HL-60 (cell line): ENCODE measurements around the gene CLDN9.

Experiments used
- DNase-seq, 2 experiments: peaks; one replicate each; pipeline ENCODE4 v3.0.0-alpha.2; 2010 to 2020; ENCODE audit warnings: low read depth in 1 of 2, low spot score in 1 of 2
- H3K27ac ChIP-seq: fragments of 250-450 bp; sonication (Bioruptor Pico); replicated peaks from 2 replicates; pipeline ENCODE4 v1.5.1; 2020; ENCODE audit warnings: mild to moderate bottlenecking, moderate library complexity
- H3K27me3 ChIP-seq: fragments of 250-450 bp; sonication (Bioruptor Pico); 2 replicates; pipeline ENCODE4 v1.5.1; 2021; ENCODE audit warnings: mild to moderate bottlenecking, moderate library complexity; ENCODE audit not compliant: insufficient read depth, poor library complexity, severe bottlenecking
- H3K4me3 ChIP-seq: replicated peaks from 2 replicates; pipeline ENCODE4 v1.5.1; 2011; ENCODE audit warnings: mild to moderate bottlenecking, control low read depth, low read length; ENCODE audit not compliant: insufficient read depth
- GABPA ChIP-seq: IDR thresholded peaks from 2 replicates; pipeline ENCODE4 v1.6.1; 2012; ENCODE audit warnings: low read depth
- POLR2AphosphoS5 ChIP-seq: IDR thresholded peaks from 2 replicates; pipeline ENCODE4 v1.6.1; 2012; ENCODE audit warnings: low read depth
- SPI1 ChIP-seq: IDR thresholded peaks from 2 replicates; pipeline ENCODE4 v1.6.1; 2012; ENCODE audit warnings: low read depth, mild to moderate bottlenecking, borderline replicate concordance
- TF ChIP-seq, protein P1 (sequence below): IDR thresholded peaks from one replicate; pipeline ENCODE4 v1.5.1; 2011; ENCODE audit warnings: low read length, control low read depth, inconsistent platforms; ENCODE audit not compliant: insufficient read depth
- TF ChIP-seq, protein P2 (sequence below): IDR thresholded peaks from 2 replicates; pipeline ENCODE4 v1.6.1; 2012; ENCODE audit warnings: low read depth; ENCODE audit not compliant: insufficient replicate concordance

The CLDN9 gene

DNA sequence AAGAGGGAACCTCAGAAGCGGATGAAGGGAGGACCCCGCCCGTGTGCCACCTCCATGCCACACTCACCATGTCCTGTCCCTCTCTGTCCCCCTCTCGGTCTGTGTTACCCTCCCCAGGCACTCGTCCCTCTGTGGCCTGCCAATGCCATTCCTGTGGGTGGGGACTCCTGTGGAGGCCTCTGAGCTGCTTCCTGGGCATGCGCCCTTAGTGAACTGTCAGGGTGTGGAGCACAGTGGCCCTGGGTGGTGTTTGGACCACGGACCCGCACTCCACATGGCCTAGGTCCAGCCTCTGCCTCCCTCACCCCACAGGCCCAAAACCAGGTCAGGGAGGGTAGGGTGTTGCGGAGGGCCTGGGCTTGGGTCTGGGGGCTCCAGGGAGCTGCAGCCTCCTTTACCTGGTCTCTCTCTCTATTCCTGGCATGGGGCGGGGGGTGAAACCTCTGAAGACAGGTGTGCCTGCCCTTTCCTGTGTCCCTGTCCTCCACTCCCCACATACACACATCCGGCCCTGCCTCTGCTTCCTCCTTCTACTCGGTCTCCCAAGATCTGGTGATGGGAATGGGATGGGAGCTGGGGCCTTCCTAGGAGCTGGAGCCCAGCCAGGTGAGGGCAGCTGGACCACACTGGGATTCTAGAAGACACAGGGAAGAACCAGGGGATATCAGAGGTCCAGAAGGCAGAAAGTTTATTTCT lies 21.0 kb upstream of the CLDN9 start:
- TF ChIP-seq SPI1: no peak
- TF ChIP-seq GABPA: no peak
- no peak overlapping the region for H3K27ac ChIP-seq
- DNase-seq: no peak
- H3K27me3 ChIP-seq: peaks cover 2% of the 10 kb centered on the region
- H3K4me3 ChIP-seq: no peak overlapping the region

DNA sequence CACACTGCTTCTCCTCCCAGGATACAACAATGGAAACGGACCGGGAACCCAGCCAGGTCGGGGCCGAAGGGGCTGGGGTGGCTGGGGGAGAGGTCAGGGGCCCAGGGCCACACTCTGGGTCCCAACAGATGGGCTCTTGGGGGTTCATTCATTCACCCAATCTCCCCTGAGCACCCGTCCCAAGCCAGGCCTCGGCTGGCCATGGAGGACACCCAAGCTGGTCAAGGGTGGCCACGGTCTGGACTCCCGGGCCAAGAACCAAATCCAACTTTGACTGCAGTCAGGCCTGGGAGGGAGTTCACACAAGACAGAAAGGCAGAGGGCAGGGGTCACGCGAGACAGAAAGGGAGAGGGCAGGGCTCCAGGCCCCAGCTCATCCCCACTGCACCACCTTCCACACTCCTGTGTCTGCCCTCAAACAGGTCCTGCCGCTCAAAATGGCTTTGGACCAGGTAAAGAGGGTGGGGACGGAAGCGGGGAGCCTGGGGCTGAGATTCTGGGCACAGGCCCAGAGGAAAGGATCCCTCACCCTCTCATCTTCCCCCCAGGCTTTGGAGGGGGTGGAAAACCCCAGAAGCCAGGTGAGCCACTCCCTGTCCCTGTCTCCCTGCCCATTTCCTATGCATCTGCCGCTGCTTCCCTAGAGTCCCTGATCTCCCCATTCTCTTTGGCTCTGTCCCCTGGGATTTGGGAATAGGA lies 20.2 kb upstream of the CLDN9 start:
- no peak for DNase-seq
- TF ChIP-seq GABPA: no peak
- TF ChIP-seq, protein P1, sequence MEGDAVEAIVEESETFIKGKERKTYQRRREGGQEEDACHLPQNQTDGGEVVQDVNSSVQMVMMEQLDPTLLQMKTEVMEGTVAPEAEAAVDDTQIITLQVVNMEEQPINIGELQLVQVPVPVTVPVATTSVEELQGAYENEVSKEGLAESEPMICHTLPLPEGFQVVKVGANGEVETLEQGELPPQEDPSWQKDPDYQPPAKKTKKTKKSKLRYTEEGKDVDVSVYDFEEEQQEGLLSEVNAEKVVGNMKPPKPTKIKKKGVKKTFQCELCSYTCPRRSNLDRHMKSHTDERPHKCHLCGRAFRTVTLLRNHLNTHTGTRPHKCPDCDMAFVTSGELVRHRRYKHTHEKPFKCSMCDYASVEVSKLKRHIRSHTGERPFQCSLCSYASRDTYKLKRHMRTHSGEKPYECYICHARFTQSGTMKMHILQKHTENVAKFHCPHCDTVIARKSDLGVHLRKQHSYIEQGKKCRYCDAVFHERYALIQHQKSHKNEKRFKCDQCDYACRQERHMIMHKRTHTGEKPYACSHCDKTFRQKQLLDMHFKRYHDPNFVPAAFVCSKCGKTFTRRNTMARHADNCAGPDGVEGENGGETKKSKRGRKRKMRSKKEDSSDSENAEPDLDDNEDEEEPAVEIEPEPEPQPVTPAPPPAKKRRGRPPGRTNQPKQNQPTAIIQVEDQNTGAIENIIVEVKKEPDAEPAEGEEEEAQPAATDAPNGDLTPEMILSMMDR: no peak
- TF ChIP-seq SPI1: no peak
- TF ChIP-seq, protein P2, sequence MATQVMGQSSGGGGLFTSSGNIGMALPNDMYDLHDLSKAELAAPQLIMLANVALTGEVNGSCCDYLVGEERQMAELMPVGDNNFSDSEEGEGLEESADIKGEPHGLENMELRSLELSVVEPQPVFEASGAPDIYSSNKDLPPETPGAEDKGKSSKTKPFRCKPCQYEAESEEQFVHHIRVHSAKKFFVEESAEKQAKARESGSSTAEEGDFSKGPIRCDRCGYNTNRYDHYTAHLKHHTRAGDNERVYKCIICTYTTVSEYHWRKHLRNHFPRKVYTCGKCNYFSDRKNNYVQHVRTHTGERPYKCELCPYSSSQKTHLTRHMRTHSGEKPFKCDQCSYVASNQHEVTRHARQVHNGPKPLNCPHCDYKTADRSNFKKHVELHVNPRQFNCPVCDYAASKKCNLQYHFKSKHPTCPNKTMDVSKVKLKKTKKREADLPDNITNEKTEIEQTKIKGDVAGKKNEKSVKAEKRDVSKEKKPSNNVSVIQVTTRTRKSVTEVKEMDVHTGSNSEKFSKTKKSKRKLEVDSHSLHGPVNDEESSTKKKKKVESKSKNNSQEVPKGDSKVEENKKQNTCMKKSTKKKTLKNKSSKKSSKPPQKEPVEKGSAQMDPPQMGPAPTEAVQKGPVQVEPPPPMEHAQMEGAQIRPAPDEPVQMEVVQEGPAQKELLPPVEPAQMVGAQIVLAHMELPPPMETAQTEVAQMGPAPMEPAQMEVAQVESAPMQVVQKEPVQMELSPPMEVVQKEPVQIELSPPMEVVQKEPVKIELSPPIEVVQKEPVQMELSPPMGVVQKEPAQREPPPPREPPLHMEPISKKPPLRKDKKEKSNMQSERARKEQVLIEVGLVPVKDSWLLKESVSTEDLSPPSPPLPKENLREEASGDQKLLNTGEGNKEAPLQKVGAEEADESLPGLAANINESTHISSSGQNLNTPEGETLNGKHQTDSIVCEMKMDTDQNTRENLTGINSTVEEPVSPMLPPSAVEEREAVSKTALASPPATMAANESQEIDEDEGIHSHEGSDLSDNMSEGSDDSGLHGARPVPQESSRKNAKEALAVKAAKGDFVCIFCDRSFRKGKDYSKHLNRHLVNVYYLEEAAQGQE: no peak
- TF ChIP-seq POLR2AphosphoS5: no peak
- no peak overlapping the region for H3K4me3 ChIP-seq
- H3K27me3 ChIP-seq: peaks cover 2% of the 10 kb centered on the region
- H3K27ac ChIP-seq: no peak overlapping the region

DNA sequence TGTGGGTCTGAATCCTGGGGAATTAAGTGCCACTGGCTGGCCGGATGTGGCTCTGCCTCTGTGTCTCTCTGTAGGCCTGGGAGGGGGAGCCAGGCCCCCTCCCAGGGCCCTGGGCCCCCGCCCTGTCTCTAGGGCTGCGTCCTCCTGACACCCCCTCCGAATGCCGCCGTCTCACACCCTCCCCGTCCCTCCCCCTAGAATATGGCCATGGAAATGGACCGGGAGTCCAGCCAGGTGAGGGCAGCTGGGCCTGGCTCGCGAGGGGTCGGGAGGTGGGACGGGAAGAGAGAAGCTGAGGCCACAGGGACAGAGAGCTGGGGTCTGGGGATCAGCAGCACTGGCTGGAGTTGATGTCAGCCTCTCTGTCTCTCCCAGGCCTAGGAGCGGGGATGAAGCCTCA lies 16.4 kb upstream of the CLDN9 start:
- no peak overlapping the region for H3K4me3 ChIP-seq
- TF ChIP-seq, protein P2: no peak
- TF ChIP-seq POLR2AphosphoS5 (no peak), SPI1 (no peak), GABPA (no peak)
- TF ChIP-seq, protein P1: no peak
- H3K27ac ChIP-seq: no peak overlapping the region
- no peak for DNase-seq
- H3K27me3 ChIP-seq: no peaks in the 10 kb centered on the region

GRCh38 chr16:2999929-3000328 lies 12.8 kb upstream of the CLDN9 start:
- Histone ChIP-seq H3K27ac (no peak overlapping the region), H3K4me3 (no peak overlapping the region), H3K27me3 (no peaks in the 10 kb centered on the region)
- TF ChIP-seq SPI1 (no peak), POLR2AphosphoS5 (no peak), GABPA (no peak)
- TF ChIP-seq, protein P1: no peak
- TF ChIP-seq, protein P2: no peak
- no peak for DNase-seq
